ENCODE data around the gene TTC34.

DNA sequence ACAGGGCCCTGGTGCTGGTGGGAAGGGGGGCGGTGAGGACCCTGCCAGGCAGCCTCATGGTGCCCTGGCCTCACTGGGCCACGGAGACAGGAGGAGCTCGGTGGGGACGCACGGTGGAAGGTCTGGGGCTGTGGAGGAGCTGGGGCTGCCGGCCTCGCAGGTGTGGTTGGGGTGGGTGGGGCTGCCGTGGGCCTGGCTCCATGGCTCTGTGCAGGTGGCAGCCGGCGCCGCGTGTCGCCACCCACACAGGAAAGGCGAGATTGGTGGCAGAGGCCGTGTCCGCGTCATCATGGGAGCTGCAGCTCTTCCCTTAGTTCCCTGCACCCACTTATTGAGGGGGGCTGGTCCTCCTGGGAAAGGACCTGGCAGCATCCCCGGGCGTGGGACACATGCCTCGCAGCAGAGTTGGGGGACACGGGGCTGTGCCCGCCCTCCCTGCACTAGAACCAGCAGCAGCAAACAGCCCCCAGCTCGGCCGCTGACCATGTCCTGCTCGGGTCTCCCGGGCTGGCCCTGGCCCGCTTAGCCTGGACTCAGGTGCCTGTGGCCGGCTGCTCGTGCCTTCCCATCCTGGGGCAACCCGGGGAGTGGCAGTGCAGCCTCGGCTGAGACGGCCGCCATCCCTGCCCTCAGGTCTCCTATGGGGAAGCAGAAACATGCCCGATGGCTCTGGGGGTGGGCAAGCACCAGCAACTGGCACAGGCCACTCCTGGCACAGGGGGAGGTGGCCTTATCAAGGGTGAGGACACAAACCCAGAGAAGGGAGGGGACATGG lies 7.5 kb upstream of the TTC34 start:
- TF ChIP-seq CTCF (IDR thresholded peaks at IDR 0.05; ENCODE audit: insufficient read depth, low read length, poor library complexity, severe bottlenecking) = no peak
- no peak for TF ChIP-seq EZH2phosphoT487 (conservative IDR thresholded peaks at IDR 0.05; ENCODE audit: low read length)

All from SU-DHL-6 (cell line).